GM10847 (cell line): ENCODE results near the gene ARHGEF28.

Experiments
- POLR2A ChIP-seq: IDR thresholded peaks from 2 replicates; pipeline ENCODE4 v1.6.1; 2011; ENCODE audit not compliant: insufficient read length; ENCODE audit errors: extremely low read depth

The ARHGEF28 gene

DNA sequence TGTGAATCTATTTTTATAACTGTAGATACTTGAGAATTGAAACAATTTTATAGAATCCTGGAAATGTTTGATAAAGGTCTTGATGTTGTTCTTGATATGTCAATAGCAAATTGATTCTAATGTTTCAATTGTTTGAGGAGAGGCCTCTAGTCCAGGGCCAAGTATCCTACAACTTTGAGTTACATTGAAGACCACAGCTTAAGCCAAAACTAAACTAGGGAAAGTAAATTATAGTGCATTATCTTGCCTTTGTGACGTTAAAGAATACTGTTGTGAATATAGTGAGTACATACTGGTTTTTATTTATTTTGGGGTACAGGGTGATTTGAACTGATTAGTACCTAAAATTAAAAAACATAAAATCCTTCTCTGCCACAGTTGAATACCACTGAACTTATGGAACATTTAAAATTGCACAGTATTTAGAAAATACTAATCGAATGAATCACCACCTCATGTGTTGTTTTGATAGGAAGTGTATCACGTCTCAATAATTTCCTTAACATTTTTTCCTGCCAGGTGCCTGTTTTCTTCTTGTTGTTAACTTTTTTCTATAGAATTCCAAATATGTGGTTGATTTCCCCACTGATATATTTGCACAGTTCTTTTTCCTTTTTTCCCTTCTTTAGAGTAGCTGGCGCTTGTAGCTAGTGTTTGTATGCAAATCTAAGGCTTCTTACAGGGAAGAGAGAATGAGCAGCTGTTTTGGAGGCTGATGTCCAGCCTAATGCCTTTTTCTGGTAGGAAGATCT lies 12.5 kb downstream of the ARHGEF28 start:
- no peak for TF ChIP-seq POLR2A

DNA sequence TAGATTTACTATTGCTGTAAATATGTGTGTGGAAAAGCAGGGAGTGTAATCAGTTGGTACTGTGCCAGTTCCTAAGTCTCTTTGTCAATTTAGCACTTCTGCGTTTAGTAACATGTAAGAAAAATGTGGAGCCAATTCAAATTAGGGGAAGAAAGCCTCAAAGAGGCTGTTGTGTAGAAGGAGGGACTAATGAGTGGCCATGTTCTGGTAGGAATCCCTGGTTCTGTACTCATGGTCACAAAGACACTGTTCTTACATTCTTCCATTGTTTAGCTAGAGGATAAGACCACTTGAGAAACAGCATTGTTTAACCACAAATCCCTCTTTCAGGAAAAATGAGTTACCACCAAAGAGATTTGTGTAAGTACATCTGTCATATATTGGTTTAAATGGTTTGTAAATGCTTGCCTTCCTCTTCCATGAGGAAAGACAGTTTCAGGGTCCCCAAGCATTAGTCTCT lies 14.9 kb downstream of the ARHGEF28 start:
- TF ChIP-seq POLR2A: no peak

DNA sequence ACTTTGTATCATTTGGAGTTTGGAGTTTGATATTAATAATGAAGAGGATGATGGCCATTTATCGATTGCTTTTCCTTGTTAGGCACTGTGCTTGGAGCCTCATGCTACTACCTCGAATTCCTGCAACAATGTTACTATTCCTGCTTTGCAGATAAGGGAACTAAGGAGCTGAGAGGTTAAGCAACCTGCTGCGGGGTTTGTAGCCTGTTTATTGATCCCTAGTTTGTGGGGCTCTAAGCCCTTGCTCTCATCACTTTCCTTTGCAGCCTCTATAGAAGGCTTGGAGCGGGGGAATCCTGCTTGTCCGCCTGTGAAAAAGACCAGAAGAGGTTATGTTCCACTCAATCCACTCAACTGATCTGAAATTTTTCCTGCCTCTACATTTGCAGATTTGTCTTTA lies 15.8 kb downstream of the ARHGEF28 start:
- TF ChIP-seq POLR2A: no peak

DNA sequence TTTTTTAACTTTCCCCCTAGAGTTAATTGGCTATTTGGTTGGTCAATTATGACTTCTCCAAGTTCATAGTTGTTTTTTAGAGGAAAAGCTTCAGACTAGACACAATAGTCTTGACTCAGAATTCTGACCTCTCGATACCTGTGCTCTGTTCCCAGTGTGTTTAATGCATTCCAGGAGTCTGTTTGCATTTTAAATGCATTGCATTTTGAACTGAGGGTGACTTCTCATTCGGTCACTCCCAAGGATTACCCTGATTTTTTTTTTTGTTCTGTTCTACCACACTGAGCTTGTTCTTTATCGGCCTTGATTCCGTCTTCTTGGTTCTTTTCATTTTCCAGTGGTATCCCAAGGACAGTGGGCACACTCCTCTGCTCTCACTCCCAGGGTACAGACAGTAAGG lies 16.3 kb downstream of the ARHGEF28 start:
- no peak for TF ChIP-seq POLR2A

DNA sequence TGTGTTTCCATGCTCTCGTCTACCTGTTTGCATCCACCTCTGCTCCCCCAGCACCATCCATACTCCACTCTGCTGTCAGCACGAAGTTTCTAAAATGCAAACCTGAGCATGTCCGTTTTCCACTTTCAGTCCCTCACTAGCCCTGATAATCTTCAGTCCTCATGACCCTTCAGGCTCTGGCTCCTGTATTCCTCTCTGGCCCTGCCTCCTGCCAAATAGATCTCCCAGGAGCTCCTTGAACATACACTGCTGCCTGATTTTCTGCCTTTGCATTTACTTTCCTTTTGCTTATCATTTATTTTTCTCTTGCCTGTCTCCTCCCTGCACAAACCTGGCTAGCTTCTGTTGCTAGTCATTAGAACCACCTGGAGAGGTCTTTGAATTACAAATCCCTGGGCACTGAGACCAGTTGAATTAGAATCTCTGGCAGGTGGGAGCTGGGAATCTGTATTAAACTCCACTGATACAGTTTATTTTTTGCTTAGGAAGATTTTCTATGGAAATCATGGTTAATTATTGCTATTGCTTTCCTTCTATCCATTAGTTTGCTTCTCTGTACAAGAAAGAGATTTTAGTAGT lies 18.5 kb downstream of the ARHGEF28 start:
- no peak for TF ChIP-seq POLR2A

DNA sequence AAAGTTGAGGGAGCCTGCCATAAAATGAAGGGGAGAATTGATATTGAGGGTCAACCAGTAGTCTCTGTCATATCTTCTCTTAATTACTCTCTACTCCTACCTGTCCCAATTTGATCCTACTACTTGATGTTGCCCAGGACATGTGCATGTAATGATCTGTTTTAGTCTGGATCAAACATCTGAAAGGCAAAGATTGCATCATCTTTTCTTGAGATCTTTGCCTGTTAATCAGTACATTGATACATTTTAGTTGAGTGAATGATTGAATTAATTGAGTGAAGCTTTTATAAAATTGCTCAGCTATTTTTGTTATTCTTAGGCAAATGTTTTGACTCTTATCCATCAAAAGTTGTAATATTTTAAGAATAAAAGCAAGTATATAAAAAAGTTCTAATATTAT lies 21.7 kb downstream of the ARHGEF28 start:
- no peak for TF ChIP-seq POLR2A

DNA sequence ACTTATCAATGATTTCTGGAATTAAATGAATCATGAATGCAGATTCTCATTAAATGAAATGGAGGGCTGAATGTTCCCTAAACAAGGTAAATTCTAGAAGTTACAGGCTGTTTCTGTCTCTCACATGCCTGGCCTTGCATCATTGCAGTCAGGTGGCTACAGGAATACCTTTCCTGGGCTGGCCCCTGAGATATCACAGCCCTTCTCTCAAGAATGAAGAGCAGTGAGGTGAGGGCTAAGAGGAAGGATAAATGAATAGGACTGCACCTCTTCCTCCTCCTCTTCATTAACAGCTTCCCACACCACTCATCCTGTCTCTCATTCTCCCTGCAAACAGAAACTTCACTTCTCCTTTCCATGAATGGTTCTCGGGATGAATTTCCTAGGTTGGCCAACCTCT lies 22.5 kb downstream of the ARHGEF28 start:
- no peak for TF ChIP-seq POLR2A

DNA sequence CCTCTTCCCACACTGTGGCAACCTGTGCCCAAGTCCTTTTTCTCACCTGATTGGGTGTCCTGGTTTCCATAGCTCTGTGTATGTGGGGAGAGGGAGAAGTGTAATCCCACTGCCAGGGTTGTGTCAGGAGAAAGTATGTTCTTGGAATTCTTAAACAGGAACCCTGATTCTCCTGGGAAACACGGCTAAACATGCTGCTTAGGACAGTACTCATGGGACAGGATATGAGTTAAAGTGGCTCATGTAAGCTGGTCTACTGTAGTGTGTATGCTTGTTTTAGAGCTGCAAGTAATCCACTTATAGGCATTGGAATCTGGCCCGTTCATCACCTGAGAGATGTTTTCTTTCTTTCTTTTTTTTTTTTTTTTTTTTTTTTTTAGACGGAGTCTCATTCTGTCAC lies 23.9 kb downstream of the ARHGEF28 start:
- TF ChIP-seq POLR2A: no peak

DNA sequence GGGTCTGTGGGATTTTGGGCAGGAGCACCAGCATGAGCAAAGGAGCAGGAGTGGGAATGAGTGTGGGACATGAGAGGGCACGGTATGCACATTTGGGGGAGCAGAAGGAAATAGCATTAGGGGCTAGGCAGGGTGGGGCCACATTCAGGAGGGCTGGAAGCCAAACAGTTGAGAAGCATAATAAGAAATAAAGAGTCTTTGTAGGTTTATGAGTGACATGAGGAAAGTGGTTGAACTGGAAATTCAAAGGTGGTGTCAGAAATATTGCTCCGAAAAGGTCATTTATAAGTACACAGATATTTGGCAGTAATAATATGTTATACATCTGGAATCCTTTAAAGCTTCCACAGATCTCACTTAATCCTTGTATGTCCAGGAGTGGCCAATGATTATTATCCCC lies 26.4 kb downstream of the ARHGEF28 start:
- no peak for TF ChIP-seq POLR2A

DNA sequence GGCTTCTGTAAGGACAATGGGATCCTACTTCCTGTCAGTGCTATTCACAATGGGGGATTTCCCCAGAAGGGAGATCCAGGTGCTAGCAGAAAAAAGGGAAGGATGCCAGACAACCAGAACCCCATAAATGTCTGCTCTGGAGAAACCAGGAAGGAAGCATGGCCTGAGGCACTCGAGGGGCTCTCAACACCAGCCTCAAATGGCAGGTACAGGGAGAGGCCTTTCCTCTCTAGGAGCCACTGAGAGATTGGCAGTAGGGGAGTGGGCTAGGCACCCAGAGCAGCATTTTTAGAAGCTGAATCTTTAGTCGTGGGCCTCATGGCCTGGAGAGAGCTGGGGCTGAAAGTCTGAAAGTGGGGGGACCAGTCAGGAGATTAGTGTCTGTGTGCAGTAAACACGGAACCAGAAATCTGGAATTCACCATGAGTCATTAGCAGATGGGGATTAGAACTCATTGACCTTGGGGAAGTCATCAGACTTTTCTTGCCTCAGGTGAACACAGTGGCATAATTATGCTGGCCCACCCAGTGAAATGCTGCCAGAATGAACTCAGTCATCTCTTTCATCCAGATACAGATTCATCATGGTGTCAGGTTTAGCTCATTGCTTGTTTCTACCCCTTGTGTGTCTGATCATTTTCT lies 28.3 kb downstream of the ARHGEF28 start:
- no peak for TF ChIP-seq POLR2A

DNA sequence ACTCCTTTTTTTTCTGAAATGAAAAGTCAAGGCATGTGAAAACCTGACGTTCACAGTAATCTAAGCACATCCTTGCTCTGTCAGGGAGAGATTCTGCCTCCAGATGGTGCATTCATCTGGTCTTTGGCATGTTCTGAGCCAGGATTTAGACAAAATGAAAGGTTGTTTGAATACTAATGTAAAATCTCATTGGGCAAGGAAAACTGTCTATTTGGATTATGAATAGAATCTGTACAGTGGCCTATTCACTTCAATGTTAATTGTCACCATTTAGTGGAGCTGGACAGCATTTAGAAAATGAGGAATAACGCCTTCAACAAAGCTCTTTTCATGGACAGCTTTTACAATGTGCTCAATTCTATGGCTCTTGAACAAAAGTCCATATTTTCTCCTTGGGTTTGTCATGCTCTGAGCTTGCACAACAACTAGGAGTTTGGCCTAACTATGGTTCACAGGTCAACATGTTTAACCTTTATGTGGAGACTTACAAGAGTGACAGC lies 28.9 kb downstream of the ARHGEF28 start:
- no peak for TF ChIP-seq POLR2A

DNA sequence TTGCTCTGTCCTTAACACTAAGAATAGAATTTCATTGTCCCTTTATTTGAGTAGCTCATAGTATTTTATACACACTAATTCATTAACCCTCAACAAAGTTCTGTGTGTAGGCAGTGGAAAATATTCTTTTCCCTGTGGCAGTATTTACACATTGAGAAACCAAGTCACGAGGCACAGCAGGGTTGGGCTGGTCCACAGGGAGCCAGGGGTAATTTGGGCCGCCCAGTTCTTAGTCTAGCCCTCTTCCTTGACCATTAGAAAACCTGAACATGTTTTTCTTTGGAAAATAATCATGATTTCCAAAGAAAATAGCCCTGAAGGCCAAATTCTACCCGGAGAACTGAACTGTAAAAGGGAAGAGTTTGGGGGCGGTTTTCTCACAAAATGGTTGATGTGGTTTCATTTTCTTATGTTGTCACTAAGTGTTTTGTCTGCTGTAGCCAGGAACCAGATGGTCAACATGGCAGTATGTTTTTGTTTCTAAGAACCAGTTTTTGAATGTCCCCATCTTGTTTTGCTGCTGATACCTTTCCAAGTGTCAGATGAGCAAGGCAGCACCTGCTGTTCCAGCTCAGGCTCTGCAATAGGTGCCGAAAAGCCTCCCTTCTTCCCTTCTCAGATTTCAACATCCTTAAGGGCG lies 29.6 kb downstream of the ARHGEF28 start:
- no peak for TF ChIP-seq POLR2A

DNA sequence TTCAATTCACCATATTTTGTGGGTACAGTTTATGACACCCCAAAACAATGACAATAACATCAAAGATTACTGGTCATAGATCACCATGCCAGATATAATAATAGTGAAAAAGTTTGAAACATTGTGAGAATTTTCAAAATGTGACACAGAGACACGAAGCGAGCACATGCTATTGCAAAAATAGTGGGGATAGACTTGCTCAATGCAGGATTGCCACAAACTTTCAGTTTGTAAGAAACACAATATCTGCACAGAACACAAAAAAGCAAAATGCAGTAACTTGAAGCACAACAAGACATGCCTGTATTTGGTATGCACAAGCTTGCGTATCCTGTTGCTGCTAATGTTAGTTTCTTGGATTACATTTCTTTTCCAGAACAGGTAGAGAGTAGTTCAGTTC lies 35.8 kb downstream of the ARHGEF28 start:
- no peak for TF ChIP-seq POLR2A

DNA sequence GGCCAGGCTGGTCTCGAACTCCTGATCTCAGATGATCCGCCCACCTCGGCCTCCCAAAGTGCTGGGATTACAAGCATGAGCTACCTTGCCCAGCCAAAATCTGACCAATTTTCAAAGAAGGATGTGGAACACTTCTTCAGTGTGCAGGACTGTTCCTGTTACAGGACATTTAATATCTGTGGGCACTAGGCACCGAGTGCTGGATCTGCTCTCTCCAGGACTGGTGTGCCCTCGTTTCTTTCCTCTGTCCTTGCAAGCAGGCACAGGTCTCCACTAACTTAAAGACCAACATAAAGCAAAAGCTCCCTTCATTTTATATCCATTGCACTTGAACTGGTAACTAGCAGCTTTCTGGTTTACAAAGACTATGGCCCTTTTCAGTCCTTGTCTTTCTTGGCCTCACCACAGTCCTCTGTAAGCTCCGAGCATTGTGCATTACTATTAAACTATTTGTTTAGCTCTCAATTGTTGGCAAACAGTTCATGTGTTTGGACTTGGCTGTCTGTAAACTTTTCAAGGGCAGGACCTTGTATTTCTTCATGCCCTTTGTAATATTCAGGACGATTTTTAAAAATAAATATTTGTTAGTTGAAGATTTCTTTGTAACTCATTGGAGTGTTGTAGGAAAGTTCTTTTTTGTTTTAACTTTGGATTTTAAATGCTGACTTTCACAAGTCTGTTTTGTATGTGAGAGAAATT lies 37.3 kb downstream of the ARHGEF28 start:
- TF ChIP-seq POLR2A: no peak

DNA sequence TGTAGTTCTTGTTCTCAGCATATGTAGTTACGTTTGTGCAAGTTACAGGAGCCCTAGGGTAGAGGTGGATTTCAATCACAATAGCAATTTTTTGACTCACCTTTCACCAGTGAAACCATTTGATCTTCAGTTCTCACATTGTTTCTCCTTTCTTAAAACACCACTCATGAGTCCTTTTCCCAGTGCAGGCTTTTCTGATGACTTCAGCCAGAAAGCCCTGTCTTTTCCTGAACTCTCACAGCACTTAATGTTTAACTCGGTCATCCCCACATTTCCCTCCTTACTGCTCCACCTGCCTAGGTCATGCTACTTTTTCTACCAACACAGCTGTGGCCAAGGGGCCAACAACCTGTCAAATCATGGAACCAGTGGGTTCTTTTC lies 37.9 kb downstream of the ARHGEF28 start:
- no peak for TF ChIP-seq POLR2A
